PFSK-1 (cell line): ENCODE measurements around the gene FAM174C.

ENCODE experiments used
- FOXP2 ChIP-seq: optimal IDR thresholded peaks from 2 replicates; pipeline ENCODE3; 2011; ENCODE audit warnings: borderline replicate concordance, control low read depth, inconsistent platforms; ENCODE audit not compliant: insufficient read depth; ENCODE audit errors: extremely low read length, extremely low read depth
- POLR2AphosphoS5 ChIP-seq: IDR thresholded peaks from 2 replicates; pipeline ENCODE4 v1.6.1; 2012; ENCODE audit warnings: low read depth, mild to moderate bottlenecking, control low read depth, low read length, moderate library complexity
- SIN3A ChIP-seq: IDR thresholded peaks from 2 replicates; pipeline ENCODE4 v1.6.1; 2012; ENCODE audit warnings: mild to moderate bottlenecking, low read length, moderate library complexity, borderline replicate concordance; ENCODE audit not compliant: insufficient read depth
- TAF1 ChIP-seq: IDR thresholded peaks from 2 replicates; pipeline ENCODE4 v1.6.1; 2012; ENCODE audit warnings: low read length, control low read depth, borderline replicate concordance; ENCODE audit not compliant: insufficient read depth
- TF ChIP-seq, protein P1 (sequence below), 2 experiments: IDR thresholded peaks; 2 replicates each; pipeline versions ENCODE4 v1.6.1 to v1.8.0; 2011 to 2012; ENCODE audit warnings: low read depth in 2 of 2, low read length in 2 of 2, control low read depth in 1 of 2, inconsistent platforms in 1 of 2, mild to moderate bottlenecking in 1 of 2, moderate library complexity in 1 of 2; ENCODE audit not compliant: insufficient read depth in 1 of 2

The FAM174C gene

DNA sequence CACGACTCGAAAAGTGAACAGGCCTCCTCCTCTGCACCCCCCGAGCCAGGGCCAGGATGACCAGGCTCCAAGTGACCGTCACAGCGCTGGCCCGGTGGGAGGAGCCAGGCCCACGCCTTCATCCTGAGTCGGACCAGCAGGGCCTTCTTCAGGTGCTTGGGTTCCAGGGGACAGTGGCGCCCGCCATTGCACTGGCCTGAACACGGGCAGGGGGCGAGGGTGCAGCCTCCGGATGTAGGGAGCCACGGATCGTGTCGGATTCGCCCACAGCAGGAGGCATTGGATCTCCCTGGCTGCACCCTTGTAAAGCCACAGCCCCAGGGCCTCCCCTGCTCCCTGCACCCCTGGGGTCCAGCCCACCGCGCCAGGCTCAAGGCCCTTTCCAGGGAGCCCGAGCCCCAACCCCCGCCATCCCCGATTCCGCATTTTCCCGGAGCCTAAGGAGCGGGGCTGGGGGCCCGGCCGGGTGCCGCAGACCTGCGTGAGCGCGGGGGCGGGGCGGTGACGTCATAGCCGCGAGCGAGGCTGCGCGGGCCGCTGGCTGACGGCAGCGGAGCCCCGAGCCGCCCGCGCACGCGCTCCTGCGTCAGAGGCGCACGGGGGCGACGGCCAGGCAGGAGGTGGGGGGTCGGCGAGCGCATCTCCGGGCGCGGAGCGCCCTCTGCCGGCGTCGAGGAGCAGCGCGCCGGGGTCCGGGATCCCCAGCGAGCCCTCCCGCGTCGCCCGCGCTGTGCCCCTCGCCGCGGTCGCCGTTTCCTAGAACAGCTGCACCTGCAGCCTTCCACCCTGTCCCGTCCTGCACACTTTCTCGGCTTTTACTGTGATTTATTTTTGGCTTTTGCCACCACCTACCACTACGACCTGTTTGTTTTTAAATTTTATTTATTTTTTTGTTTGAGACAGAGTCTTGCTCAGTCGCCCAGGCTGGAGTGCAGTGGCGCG, 35.3 kb upstream of the FAM174C start:
- TF ChIP-seq POLR2AphosphoS5 (no peak), SIN3A (no peak), FOXP2 (no peak), TAF1 (no peak)
- TF ChIP-seq, protein P1, sequence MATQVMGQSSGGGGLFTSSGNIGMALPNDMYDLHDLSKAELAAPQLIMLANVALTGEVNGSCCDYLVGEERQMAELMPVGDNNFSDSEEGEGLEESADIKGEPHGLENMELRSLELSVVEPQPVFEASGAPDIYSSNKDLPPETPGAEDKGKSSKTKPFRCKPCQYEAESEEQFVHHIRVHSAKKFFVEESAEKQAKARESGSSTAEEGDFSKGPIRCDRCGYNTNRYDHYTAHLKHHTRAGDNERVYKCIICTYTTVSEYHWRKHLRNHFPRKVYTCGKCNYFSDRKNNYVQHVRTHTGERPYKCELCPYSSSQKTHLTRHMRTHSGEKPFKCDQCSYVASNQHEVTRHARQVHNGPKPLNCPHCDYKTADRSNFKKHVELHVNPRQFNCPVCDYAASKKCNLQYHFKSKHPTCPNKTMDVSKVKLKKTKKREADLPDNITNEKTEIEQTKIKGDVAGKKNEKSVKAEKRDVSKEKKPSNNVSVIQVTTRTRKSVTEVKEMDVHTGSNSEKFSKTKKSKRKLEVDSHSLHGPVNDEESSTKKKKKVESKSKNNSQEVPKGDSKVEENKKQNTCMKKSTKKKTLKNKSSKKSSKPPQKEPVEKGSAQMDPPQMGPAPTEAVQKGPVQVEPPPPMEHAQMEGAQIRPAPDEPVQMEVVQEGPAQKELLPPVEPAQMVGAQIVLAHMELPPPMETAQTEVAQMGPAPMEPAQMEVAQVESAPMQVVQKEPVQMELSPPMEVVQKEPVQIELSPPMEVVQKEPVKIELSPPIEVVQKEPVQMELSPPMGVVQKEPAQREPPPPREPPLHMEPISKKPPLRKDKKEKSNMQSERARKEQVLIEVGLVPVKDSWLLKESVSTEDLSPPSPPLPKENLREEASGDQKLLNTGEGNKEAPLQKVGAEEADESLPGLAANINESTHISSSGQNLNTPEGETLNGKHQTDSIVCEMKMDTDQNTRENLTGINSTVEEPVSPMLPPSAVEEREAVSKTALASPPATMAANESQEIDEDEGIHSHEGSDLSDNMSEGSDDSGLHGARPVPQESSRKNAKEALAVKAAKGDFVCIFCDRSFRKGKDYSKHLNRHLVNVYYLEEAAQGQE (IDR thresholded peaks at IDR 0.05; ENCODE audit: insufficient read depth in 1 of 2, low read depth in 2 of 2, low read length in 2 of 2): no peak

DNA sequence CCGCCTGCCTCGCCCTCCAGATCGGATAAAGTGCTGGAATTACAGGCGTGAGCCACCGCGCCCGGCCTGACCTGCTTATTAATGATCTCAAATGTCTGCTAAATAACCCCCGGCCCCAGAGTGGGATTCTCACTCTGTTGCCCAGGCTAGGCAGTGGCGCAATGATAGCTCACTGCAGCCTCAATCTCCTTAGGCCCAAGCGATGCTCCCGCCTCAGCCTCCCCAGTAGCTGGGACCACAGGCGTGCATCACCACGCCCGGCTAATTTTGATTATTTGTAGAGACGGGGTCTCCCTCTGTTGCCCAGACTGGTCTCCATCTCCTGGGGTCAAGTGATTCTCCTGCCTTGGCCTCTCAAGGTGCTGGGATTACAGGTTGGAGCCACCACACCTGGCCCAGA, 34.4 kb upstream of the FAM174C start:
- no peak for TF ChIP-seq SIN3A
- no peak for TF ChIP-seq POLR2AphosphoS5
- TF ChIP-seq, protein P1 (IDR thresholded peaks at IDR 0.05; ENCODE audit: insufficient read depth in 1 of 2, low read depth in 2 of 2, low read length in 2 of 2): no peak
- no peak for TF ChIP-seq FOXP2
- TF ChIP-seq TAF1: no peak

DNA sequence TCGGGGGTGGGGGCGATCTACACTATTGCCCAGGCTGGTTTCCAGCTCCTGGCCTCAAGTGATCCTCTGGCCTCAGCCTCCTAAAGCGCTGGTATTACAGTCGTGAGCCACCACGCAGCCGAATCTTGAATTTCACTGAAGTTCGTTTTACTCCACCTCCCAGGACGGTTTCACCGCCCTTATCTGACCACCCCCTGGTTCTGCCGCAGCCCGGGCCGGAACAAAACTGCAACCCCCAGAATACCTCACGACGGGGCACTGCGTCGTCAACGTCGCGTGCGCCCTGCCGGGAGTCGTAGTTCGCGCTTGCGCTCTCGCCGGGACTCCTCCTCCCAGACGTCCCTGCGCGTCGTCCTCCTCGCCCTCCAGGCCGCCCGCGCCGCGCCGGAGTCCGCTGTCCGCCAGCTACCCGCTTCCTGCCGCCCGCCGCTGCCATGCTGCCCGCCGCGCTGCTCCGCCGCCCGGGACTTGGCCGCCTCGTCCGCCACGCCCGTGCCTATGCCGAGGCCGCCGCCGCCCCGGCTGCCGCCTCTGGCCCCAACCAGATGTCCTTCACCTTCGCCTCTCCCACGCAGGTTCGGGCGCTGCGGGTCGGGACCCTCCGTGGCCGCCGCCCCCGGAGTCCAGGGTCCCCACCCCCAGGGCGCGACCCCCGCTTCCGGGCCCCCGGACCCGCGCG, 33.8 kb upstream of the FAM174C start, which contains the start of gene ATP5F1D:
Gene ATP5F1D (plus strand): TSS at position 335 of the 679 bp plus-strand sequence. CDS start 100 bp downstream, at position 435.
- TF ChIP-seq, protein P1 (IDR thresholded peaks at IDR 0.05; ENCODE audit: insufficient read depth in 1 of 2, low read depth in 2 of 2, low read length in 2 of 2): peak in 1 of 2 experiments; percentile 44; a peak in 1 of 4 replicates
- TF ChIP-seq FOXP2 (no peak), POLR2AphosphoS5 (no peak; the same call in 1 of the 2 replicates), TAF1 (peak; percentile 60; the same call in 1 of the 2 replicates), SIN3A (no peak)

DNA sequence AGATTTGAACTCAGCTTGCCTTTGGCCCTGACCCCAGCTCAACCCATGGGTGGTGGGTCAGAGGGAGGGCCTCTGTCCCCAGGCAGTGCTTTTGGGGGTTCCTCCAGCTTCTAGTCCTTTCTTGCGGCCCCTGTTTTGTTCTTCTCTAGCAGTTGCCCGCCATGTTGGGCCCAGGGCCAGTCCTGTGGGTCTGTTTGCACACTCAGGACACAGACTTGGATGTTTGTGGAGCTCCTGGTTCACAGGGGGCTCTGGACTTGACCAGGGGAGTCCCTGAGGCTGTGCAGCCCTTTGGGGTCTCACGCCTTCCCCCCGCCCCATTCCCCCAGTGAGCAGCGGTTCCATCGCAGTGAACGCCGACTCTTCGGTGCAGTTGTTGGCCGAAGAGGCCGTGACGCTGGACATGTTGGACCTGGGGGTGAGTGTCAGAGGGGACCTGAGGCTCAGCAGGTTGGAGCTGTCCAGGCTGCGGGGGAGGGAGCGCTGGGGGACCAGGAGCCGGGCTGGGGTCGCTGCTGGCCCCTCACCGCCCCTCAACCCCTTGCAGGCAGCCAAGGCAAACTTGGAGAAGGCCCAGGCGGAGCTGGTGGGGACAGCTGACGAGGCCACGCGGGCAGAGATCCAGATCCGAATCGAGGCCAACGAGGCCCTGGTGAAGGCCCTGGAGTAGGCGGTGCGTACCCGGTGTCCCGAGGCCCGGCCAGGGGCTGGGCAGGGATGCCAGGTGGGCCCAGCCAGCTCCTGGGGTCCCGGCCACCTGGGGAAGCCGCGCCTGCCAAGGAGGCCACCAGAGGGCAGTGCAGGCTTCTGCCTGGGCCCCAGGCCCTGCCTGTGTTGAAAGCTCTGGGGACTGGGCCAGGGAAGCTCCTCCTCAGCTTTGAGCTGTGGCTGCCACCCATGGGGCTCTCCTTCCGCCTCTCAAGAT, 31.3 kb upstream of the FAM174C start:
- TF ChIP-seq POLR2AphosphoS5 (no peak), FOXP2 (no peak), TAF1 (no peak), SIN3A (no peak)
- TF ChIP-seq, protein P1 (IDR thresholded peaks at IDR 0.05; ENCODE audit: insufficient read depth in 1 of 2, low read depth in 2 of 2, low read length in 2 of 2): no peak
